Astrocyte (in vitro differentiated cells and primary cell): Measurements from ENCODE around the gene CISD3. TPM values are rescaled to one million over a fixed set of nuclear protein-coding genes. Genes with fewer than 3 reads are reported as not detected.

Experiments used
- DNase-seq: peaks from one replicate; pipeline ENCODE4 v3.0.0-alpha.2; 2010; ENCODE audit warnings: low read depth
- FAIRE-seq: peaks from 2 replicates; lab custom pipeline; 2011; peaks lifted over from hg19 to GRCh38; lab: Jason Lieb, UNC
- H2AFZ ChIP-seq: 2 replicates; pipeline ENCODE4 v1.6.0; 2012; ENCODE audit warnings: low read depth, low read length, inconsistent platforms
- H3K27ac ChIP-seq: 2 replicates; pipeline ENCODE4 v1.5.1; 2011; ENCODE audit warnings: low read depth, low read length, inconsistent platforms
- H3K27me3 ChIP-seq: 2 replicates; pipeline ENCODE4 v1.6.0; 2011; ENCODE audit warnings: low read length, inconsistent platforms; ENCODE audit not compliant: insufficient read depth
- H3K36me3 ChIP-seq: 2 replicates; pipeline ENCODE4 v1.5.1; 2011; ENCODE audit warnings: low read length, inconsistent platforms; ENCODE audit not compliant: insufficient read depth
- H3K4me1 ChIP-seq: 2 replicates; pipeline ENCODE4 v1.5.1; 2011; ENCODE audit warnings: low read length, inconsistent platforms; ENCODE audit not compliant: insufficient read depth
- H3K4me2 ChIP-seq: 2 replicates; pipeline ENCODE4 v1.6.0; 2012; ENCODE audit warnings: low read length, inconsistent platforms
- H3K4me3 ChIP-seq: 2 replicates; pipeline ENCODE4 v1.5.1; 2011; ENCODE audit warnings: low read depth, mild to moderate bottlenecking, low read length, inconsistent platforms; ENCODE audit not compliant: insufficient read depth
- H3K79me2 ChIP-seq: 2 replicates; pipeline ENCODE4 v1.6.0; 2012; ENCODE audit warnings: mild to moderate bottlenecking, low read length, inconsistent platforms; ENCODE audit not compliant: insufficient read depth
- H3K9ac ChIP-seq: 2 replicates; pipeline ENCODE4 v1.6.0; 2012; ENCODE audit warnings: mild to moderate bottlenecking, low read length, inconsistent platforms
- H3K9me3 ChIP-seq: 2 replicates; pipeline ENCODE4 v1.5.1; 2012; ENCODE audit warnings: low read depth, mild to moderate bottlenecking, low read length, inconsistent platforms; ENCODE audit not compliant: insufficient read depth
- H4K20me1 ChIP-seq: 2 replicates; pipeline ENCODE4 v1.6.0; 2012; ENCODE audit warnings: low read length, inconsistent platforms; ENCODE audit not compliant: insufficient read depth
- H3K27ac Mint-ChIP-seq: one replicate; pipeline ENCODE4 v1.8.0; 2021; ENCODE audit warnings: mild to moderate bottlenecking, mixed read lengths; ENCODE audit not compliant: unreplicated experiment
- H3K27me3 Mint-ChIP-seq: one replicate; pipeline ENCODE4 v1.8.0; 2021; ENCODE audit warnings: low read depth, mixed read lengths; ENCODE audit not compliant: unreplicated experiment
- H3K36me3 Mint-ChIP-seq: one replicate; pipeline ENCODE4 v1.8.0; 2021; ENCODE audit warnings: low read depth, mixed read lengths; ENCODE audit not compliant: unreplicated experiment
- H3K4me1 Mint-ChIP-seq: one replicate; pipeline ENCODE4 v1.8.0; 2021; ENCODE audit warnings: low read depth, mixed read lengths; ENCODE audit not compliant: unreplicated experiment
- H3K4me3 Mint-ChIP-seq: one replicate; pipeline ENCODE4 v1.8.0; 2021; ENCODE audit warnings: mild to moderate bottlenecking, moderate library complexity, mixed read lengths; ENCODE audit not compliant: unreplicated experiment
- H3K9me3 Mint-ChIP-seq: one replicate; pipeline ENCODE4 v1.8.0; 2021; ENCODE audit warnings: mild to moderate bottlenecking, mixed read lengths; ENCODE audit not compliant: unreplicated experiment
- CTCF ChIP-seq: IDR thresholded peaks from 2 replicates; pipeline ENCODE4 v1.5.1; 2011; ENCODE audit warnings: low read depth, mild to moderate bottlenecking, inconsistent platforms, low read length, moderate library complexity; ENCODE audit not compliant: insufficient read depth
- EZH2 ChIP-seq: IDR thresholded peaks from 2 replicates; pipeline ENCODE4 v1.6.1; 2012; ENCODE audit warnings: mild to moderate bottlenecking, low read length, inconsistent platforms; ENCODE audit not compliant: insufficient read depth
- total RNA-seq: library from RNA; stranded (reverse); gene quantifications from 2 replicates; pipeline ENCODE4 v1.2.1, GENCODE V29; 2021

Gene CISD3
- total RNA-seq, 1 donor from 2014 or later = 12.0 TPM

DNA sequence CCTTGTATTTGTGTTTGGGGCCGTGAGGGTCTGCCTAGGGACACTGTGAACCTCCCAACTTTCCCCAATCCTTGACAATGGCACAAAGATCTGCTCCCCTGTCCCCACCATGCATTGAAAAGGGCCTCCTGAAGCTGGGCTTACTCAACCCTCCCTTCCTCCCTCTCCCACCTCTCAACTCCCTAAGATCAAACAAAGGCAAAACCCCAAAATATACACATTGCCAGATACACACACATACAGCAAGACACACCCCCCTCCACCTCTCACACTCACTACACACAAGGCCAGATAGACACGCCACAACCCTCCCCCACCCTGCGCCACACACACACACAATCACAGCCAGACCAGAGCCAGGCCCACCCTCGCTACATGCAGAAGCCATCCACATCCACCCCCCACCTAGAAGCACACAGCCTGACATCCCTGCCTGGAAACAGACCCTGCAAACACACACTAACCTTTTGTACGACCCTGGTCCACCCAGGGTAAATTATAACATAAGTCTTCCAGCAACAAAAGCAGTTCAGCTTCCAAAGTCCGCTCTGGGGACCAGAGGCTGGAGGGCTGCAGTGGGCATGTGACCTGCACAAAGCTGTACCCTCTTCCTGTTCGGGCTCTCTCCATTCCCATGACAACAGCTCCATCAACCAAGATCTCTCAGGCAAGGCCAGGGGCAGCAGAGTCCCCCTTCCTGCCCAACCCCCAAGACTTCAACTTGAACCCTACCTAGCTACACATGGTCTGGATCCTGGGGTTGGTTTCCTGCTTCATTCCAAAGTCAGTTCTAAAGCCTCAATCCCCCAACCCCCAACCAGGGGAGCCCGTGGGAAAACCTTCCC, 16.1 kb downstream of the CISD3 start:
- no peak for TF ChIP-seq EZH2
- no peak for TF ChIP-seq CTCF
- peaks cover 71% of the 10 kb centered on the region for H3K79me2 ChIP-seq
- peaks cover 3% of the 10 kb centered on the region for H3K36me3 Mint-ChIP-seq
- no peak for FAIRE-seq
- no peaks in the 10 kb centered on the region for H3K27me3 ChIP-seq
- no peaks in the 10 kb centered on the region for H3K9me3 ChIP-seq
- H3K9ac ChIP-seq = peak overlapping the region; percentile 90
- H3K27ac Mint-ChIP-seq = peak overlapping the region; percentile 69
- H3K4me1 ChIP-seq = peaks cover 50% of the 10 kb centered on the region
- H2AFZ ChIP-seq = no peak overlapping the region
- peaks cover 38% of the 10 kb centered on the region for H3K4me1 Mint-ChIP-seq
- H3K27me3 Mint-ChIP-seq = no peaks in the 10 kb centered on the region
- H3K36me3 ChIP-seq = no peaks in the 10 kb centered on the region
- peak overlapping the region; percentile 84 for H3K4me3 ChIP-seq
- no peak overlapping the region for H3K27ac ChIP-seq
- H3K4me3 Mint-ChIP-seq = peak overlapping the region; percentile 94
- H3K4me2 ChIP-seq = peak overlapping the region; percentile 97
- peaks cover 59% of the 10 kb centered on the region for H4K20me1 ChIP-seq
- peaks cover 2% of the 10 kb centered on the region for H3K9me3 Mint-ChIP-seq
- DNase-seq = no peak

DNA sequence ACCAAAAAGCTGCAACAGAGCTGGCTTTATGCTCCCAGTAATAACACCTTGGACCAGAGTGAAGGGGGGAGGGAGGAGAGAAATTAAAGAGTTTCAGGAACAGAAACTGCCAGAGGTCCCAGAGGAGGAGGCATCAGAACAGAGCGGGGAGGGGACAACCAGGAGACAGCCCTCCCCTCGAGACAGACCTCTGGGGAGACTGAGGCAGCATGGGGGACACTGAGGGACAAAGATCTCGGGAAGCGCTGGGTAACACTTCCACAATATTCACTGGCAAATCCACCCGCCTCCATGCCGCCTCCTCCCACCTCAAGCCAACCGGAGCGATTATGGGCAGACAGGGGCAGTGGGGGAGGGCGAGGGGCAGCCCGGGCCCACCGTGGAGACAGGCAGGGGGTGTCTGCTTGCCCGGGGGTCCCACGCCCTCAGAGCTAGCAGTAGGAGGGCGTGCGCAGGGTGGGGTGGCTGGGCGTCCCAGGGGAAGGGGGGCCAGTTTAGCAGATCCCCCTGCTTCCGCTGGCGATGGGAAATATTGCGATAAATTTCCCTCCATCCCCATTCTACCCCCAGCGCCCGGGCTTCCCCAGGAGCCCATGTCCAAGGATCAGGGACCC, 16.8 kb downstream of the CISD3 start:
- FAIRE-seq = no peak
- no peak overlapping the region for H2AFZ ChIP-seq
- Mint-ChIP-seq H3K27ac (peak overlapping the region; percentile 69), H3K4me3 (peak overlapping the region; percentile 94), H3K27me3 (no peaks in the 10 kb centered on the region), H3K4me1 (peaks cover 37% of the 10 kb centered on the region), H3K36me3 (peaks cover 3% of the 10 kb centered on the region), H3K9me3 (peaks cover 2% of the 10 kb centered on the region)
- peaks cover 52% of the 10 kb centered on the region for H4K20me1 ChIP-seq
- no peak for DNase-seq
- peak overlapping the region; percentile 97 for H3K4me2 ChIP-seq
- H3K36me3 ChIP-seq = no peaks in the 10 kb centered on the region
- H3K9me3 ChIP-seq = no peaks in the 10 kb centered on the region
- peak overlapping the region; percentile 90 for H3K9ac ChIP-seq
- peak overlapping the region; percentile 84 for H3K4me3 ChIP-seq
- no peaks in the 10 kb centered on the region for H3K27me3 ChIP-seq
- TF ChIP-seq CTCF = no peak
- no peak for TF ChIP-seq EZH2
- no peak overlapping the region for H3K27ac ChIP-seq
- peaks cover 63% of the 10 kb centered on the region for H3K79me2 ChIP-seq
- peaks cover 50% of the 10 kb centered on the region for H3K4me1 ChIP-seq
